HL-60 (cell line): ENCODE results near the gene CAB39L.

Experiments
- CTCF ChIP-seq: IDR thresholded peaks from one replicate; pipeline ENCODE4 v1.5.1; 2011; ENCODE audit warnings: low read length, control low read depth, inconsistent platforms; ENCODE audit not compliant: insufficient read depth
- POLR2AphosphoS5 ChIP-seq: IDR thresholded peaks from 2 replicates; pipeline ENCODE4 v1.6.1; 2012; ENCODE audit warnings: low read depth
- REST ChIP-seq: IDR thresholded peaks from 2 replicates; pipeline ENCODE4 v1.6.1; 2012; ENCODE audit warnings: low read depth; ENCODE audit not compliant: insufficient replicate concordance
- SPI1 ChIP-seq: IDR thresholded peaks from 2 replicates; pipeline ENCODE4 v1.6.1; 2012; ENCODE audit warnings: low read depth, mild to moderate bottlenecking, borderline replicate concordance

GRCh38 chr13:49418206-49418605 lies 25.7 kb downstream of the CAB39L start:
- peak; percentile 99 for TF ChIP-seq SPI1
- no peak for TF ChIP-seq CTCF
- no peak for TF ChIP-seq POLR2AphosphoS5
- TF ChIP-seq REST, result no peak
